Measurements from ENCODE around the gene CD93. TPM values are rescaled to one million over a fixed set of nuclear protein-coding genes. Genes with fewer than 3 reads are reported as not detected.

CD93 gene
- total and polyA plus RNA-seq, 2 of the 8 experiments (the other 6 are each of a cell fraction or from before 2014, with no cell fraction given): under 0.01 to 0.07 TPM

GRCh38 chr20:23050076-23050838 is 35.9 kb downstream of the CD93 start:
- peak overlapping the region; percentile 60 for H3K18ac ChIP-seq (ENCODE audit: extremely low read depth, low read length)
- H2AK5ac ChIP-seq (ENCODE audit: low read depth, low read length): no peak overlapping the region
- no peak overlapping the region for H3K23ac ChIP-seq (ENCODE audit: insufficient read length)
- peaks cover 0 to 5% of the 10 kb centered on the region in 2 experiments for H4K20me1 ChIP-seq (replicated peaks in 1 of 2; ENCODE audit: control insufficient read depth in 1 of 2, insufficient read depth in 2 of 2, low read length in 2 of 2)
- H3K4me3 ChIP-seq (ENCODE audit: extremely low read depth in 1 of 4, insufficient read depth in 2 of 4, low read depth in 3 of 4, low read length in 4 of 4): peak overlapping the region; percentile 30 to 66 (median 50); a peak in 7 of 8 replicates
- no peak overlapping the region for H3K27ac ChIP-seq (ENCODE audit: low read depth, low read length)
- no peak overlapping the region for H3K9ac ChIP-seq (replicated peaks in 1 of 4; ENCODE audit: extremely low read depth in 1 of 4, low read depth in 3 of 4, low read length in 3 of 4)
- H3K4ac ChIP-seq (replicated peaks; ENCODE audit: insufficient read length, low read depth, low read length): no peak overlapping the region
- ChIA-PET CTCF (ENCODE audit: partially characterized antibody) (interaction anchor here (0.6 to 5.0 kb wide), 44 partner anchors 14 to 712 kb away, joined by 3 to 90 read pairs (median 4); partner anchors contain the start of gene SSTR4), POLR2A (ENCODE audit: partially characterized antibody) (interaction anchor here (0.9 to 2.2 kb wide), 6 partner anchors 8 to 300 kb away, joined by 5 to 13 read pairs (median 6); partner anchors contain the start of genes NXT1 and SSTR4)
- FAIRE-seq (no peak), DNase-seq (ENCODE audit: low read depth in 1 of 2, low spot score in 2 of 2) (peak in 1 of 2 experiments; percentile 79)
- peak overlapping the region; percentile 70 to 98 for H3K4me2 ChIP-seq (ENCODE audit: insufficient read depth in 1 of 2, low read depth in 2 of 2, low read length in 2 of 2)
- H2BK5ac ChIP-seq (ENCODE audit: low read depth, low read length): peak overlapping the region; percentile 52; the same call in 1 of the 2 replicates
- H3K14ac ChIP-seq (ENCODE audit: insufficient read length): no peak overlapping the region
- H3K36me3 ChIP-seq (ENCODE audit: control insufficient read depth in 2 of 4, insufficient read depth in 4 of 4, low read length in 3 of 4): no peaks in the 10 kb centered on the region
- H3K79me1 ChIP-seq (ENCODE audit: low read depth, low read length): no peaks in the 10 kb centered on the region
- H2AFZ ChIP-seq (ENCODE audit: low read length): no peak overlapping the region
- H2BK20ac ChIP-seq (ENCODE audit: low read length): no peak overlapping the region
- H3K56ac ChIP-seq (replicated peaks; ENCODE audit: insufficient read length, low read depth, low read length): no peak overlapping the region
- H2BK15ac ChIP-seq (ENCODE audit: low read length): peak overlapping the region; percentile 81; the same call in 1 of the 2 replicates
- 4% methylated on average over 33 of the region's 48 CpGs; no CpG with 5 or more reads in 1 of the 2 experiments for WGBS, 2 experiments (ENCODE audit: extremely low coverage in 1 of 2, insufficient coverage in 1 of 2, insufficient read length in 1 of 2, insufficient replicate concordance in 2 of 2, low coverage in 1 of 2, low lambda C conversion rate in 2 of 2, missing lambda C conversion rate in 1 of 2)
- H3K23me2 ChIP-seq (ENCODE audit: low read depth, low read length): peaks cover 28% of the 10 kb centered on the region
- no peak overlapping the region; the same call in 1 of the 2 replicates for H2BK12ac ChIP-seq (ENCODE audit: low read depth, low read length)
- peaks cover 31 to 66% (median 50%) of the 10 kb centered on the region in 4 experiments for H3K27me3 ChIP-seq (replicated peaks in 1 of 4; ENCODE audit: control insufficient read depth in 3 of 4, extremely low read depth in 1 of 4, insufficient read depth in 3 of 4, low read length in 3 of 4)
- H2BK120ac ChIP-seq (replicated peaks; ENCODE audit: low read depth, low read length): no peak overlapping the region
- H3K4me1 ChIP-seq (replicated peaks in 1 of 4; ENCODE audit: control insufficient read depth in 3 of 4, insufficient read depth in 4 of 4, low read length in 3 of 4): peaks cover 4 to 12% (median 6%) of the 10 kb centered on the region in 4 experiments; a peak in 6 of 7 replicates
- no peaks in the 10 kb centered on the region for H3K79me2 ChIP-seq (ENCODE audit: control insufficient read depth in 1 of 2, insufficient read depth in 2 of 2, low read length in 2 of 2)
- TF ChIP-seq SUZ12 (IDR thresholded peaks at IDR 0.05; ENCODE audit: low read length) (peak; percentile 31), TEAD4 (IDR thresholded peaks at IDR 0.05; ENCODE audit: low read depth, low read length) (no peak), KDM4A (IDR thresholded peaks at IDR 0.05; ENCODE audit: low read depth, low read length, severe bottlenecking) (peak; percentile 20)
- H3K9me3 ChIP-seq (ENCODE audit: insufficient read depth in 2 of 2, low read depth in 1 of 2, low read length in 1 of 2): no peaks in the 10 kb centered on the region
- H4K8ac ChIP-seq (ENCODE audit: extremely low read depth, insufficient read depth, low read length): no peak overlapping the region
- no peak overlapping the region for H4K91ac ChIP-seq (replicated peaks; ENCODE audit: insufficient read length, low read length)
- no peak overlapping the region for H4K5ac ChIP-seq (ENCODE audit: insufficient read length, low read depth, low read length)

Measured in H1 (cell line).